ENCODE measurements around the gene PRRX2.

DNA sequence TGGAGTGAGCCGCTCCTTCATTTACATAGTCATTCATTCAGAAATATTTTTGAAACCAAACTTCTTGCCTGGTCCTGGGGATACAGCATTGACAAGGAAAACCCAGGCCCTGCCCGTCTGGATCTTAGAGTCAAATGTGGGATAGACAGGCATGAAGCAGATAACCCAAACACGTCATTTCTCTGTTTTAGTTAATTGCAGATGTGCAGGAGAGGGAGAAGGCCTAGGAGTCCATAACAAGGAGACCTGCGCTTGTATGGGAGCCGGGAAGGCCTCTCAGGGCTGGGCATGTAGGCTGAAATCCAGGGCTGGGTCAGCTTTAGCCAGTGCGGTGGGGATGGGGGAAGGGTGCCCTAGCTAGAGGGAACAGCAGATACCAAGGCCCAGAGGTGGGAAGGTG is 43.3 kb downstream of the PRRX2 start:
- no peak for TF ChIP-seq CTCF (IDR thresholded peaks at IDR 0.05 in 2 of 3, conservative IDR thresholded peaks at IDR 0.05 in 1 of 3; ENCODE audit: insufficient read depth in 2 of 3, low read depth in 1 of 3, low read length in 3 of 3)
- no peak for TF ChIP-seq HDAC1 (IDR thresholded peaks at IDR 0.05)
- no peak for TF ChIP-seq PHB2 (IDR thresholded peaks at IDR 0.05; ENCODE audit: low read depth)
- TF ChIP-seq POLR2AphosphoS5 (IDR thresholded peaks at IDR 0.05; ENCODE audit: control insufficient read depth, insufficient read depth, low read depth, low read length), result no peak
- no peak for TF ChIP-seq SMC3 (conservative IDR thresholded peaks at IDR 0.05; ENCODE audit: insufficient read depth, low read depth, low read length)
- TF ChIP-seq TAF1 (IDR thresholded peaks at IDR 0.05; ENCODE audit: control insufficient read depth, extremely low read depth, insufficient read depth, low read length, severe bottlenecking), result no peak
- TF ChIP-seq, protein P1, sequence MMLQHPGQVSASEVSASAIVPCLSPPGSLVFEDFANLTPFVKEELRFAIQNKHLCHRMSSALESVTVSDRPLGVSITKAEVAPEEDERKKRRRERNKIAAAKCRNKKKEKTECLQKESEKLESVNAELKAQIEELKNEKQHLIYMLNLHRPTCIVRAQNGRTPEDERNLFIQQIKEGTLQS (IDR thresholded peaks at IDR 0.05), result no peak
- TF ChIP-seq, protein P1 (CRISPR knock-in tag; conservative IDR thresholded peaks at IDR 0.05), result no peak
- TF ChIP-seq EZH2 (IDR thresholded peaks at IDR 0.05; ENCODE audit: borderline replicate concordance, low read depth, low read length), result no peak
- TF ChIP-seq MEF2A (IDR thresholded peaks at IDR 0.05; ENCODE audit: control insufficient read depth, low read depth, low read length), result no peak
- no peak for TF ChIP-seq JUND (IDR thresholded peaks at IDR 0.05; ENCODE audit: borderline replicate concordance, low read depth, low read length)
- TF ChIP-seq JUND (tag; IDR thresholded peaks at IDR 0.05; ENCODE audit: borderline replicate concordance, low read depth, low read length), result no peak
- TF ChIP-seq, protein P2, sequence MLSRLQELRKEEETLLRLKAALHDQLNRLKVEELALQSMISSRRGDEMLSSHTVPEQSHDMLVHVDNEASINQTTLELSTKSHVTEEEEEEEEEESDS (CRISPR knock-in tag; IDR thresholded peaks at IDR 0.05), result no peak

Data from K562 (cell line).